MM.1S (cell line): Measurements from ENCODE around the gene FIGN.

Experiments used
- DNase-seq: peaks from one replicate; pipeline ENCODE4 v3.0.0-alpha.2; 2015
- H2AFZ ChIP-seq: fragments of 300-600 bp; sonication (generic); 2 replicates; pipeline ENCODE4 v1.6.0; 2016; ENCODE audit warnings: antibody characterized with exemption, low read length
- H3F3A ChIP-seq: fragments of 300-600 bp; sonication (generic); 2 replicates; pipeline ENCODE4 v1.6.1; 2016; ENCODE audit warnings: mild to moderate bottlenecking, antibody characterized with exemption, low read length, moderate library complexity, mixed read lengths; ENCODE audit not compliant: insufficient read depth
- H3K27ac ChIP-seq: fragments of 300-600 bp; sonication (generic); 2 replicates; pipeline ENCODE4 v1.5.1; 2016; ENCODE audit warnings: mild to moderate bottlenecking, low read length
- H3K27me3 ChIP-seq: fragments of 300-600 bp; sonication (generic); replicated peaks from 2 replicates; pipeline ENCODE4 v1.6.0; 2016; ENCODE audit warnings: low read length; ENCODE audit not compliant: insufficient read depth
- H3K36me3 ChIP-seq: fragments of 300-600 bp; sonication (generic); replicated peaks from 2 replicates; pipeline ENCODE4 v1.6.1; 2016; ENCODE audit warnings: mild to moderate bottlenecking, low read length, mixed read lengths; ENCODE audit not compliant: insufficient read depth
- H3K4me1 ChIP-seq: fragments of 300-600 bp; sonication (generic); 2 replicates; pipeline ENCODE4 v1.6.1; 2016; ENCODE audit warnings: low read length, mixed read lengths
- H3K4me2 ChIP-seq: fragments of 300-600 bp; sonication (generic); 2 replicates; pipeline ENCODE4 v1.6.0; 2016; ENCODE audit warnings: low read depth, low read length
- H3K4me3 ChIP-seq: fragments of 300-600 bp; sonication (generic); 2 replicates; pipeline ENCODE4 v1.5.1; 2016; ENCODE audit warnings: low read length, mixed read lengths
- H3K79me2 ChIP-seq: fragments of 300-600 bp; sonication (generic); 2 replicates; pipeline ENCODE4 v1.6.1; 2016; ENCODE audit warnings: mixed run types, low read length, mixed read lengths
- H3K9ac ChIP-seq: fragments of 300-600 bp; sonication (generic); 2 replicates; pipeline ENCODE4 v1.6.1; 2016; ENCODE audit warnings: low read length, mixed read lengths
- H3K9me2 ChIP-seq: fragments of 300-600 bp; sonication (generic); replicated peaks from 2 replicates; pipeline ENCODE4 v1.6.1; 2016; ENCODE audit warnings: mild to moderate bottlenecking, low read length, mixed read lengths; ENCODE audit not compliant: insufficient read depth
- H3K9me3 ChIP-seq: fragments of 300-600 bp; sonication (generic); replicated peaks from 2 replicates; pipeline ENCODE4 v1.6.1; 2016; ENCODE audit warnings: mild to moderate bottlenecking, low read length, mixed read lengths; ENCODE audit not compliant: insufficient read depth
- H4K20me1 ChIP-seq: fragments of 300-600 bp; sonication (generic); 2 replicates; pipeline ENCODE4 v1.6.1; 2016; ENCODE audit warnings: mild to moderate bottlenecking, low read length, moderate library complexity, mixed read lengths; ENCODE audit not compliant: insufficient read depth
- EZH2 ChIP-seq: fragments of 300-600 bp; sonication (generic); optimal IDR thresholded peaks from 2 replicates; pipeline ENCODE3; 2017; ENCODE audit warnings: low read depth, mild to moderate bottlenecking, antibody characterized with exemption, low read length, mixed read lengths
- EZH2phosphoT487 ChIP-seq: fragments of 300-600 bp; sonication (generic); IDR thresholded peaks from 2 replicates; pipeline ENCODE4 v1.6.1; 2018; ENCODE audit warnings: antibody characterized with exemption, low read length
- TF ChIP-seq, protein P1 (sequence below): fragments of 300-600 bp; sonication (generic); IDR thresholded peaks from 2 replicates; pipeline ENCODE4 v1.5.1; 2016; ENCODE audit warnings: antibody characterized with exemption, low read length, mixed read lengths

The FIGN gene

DNA sequence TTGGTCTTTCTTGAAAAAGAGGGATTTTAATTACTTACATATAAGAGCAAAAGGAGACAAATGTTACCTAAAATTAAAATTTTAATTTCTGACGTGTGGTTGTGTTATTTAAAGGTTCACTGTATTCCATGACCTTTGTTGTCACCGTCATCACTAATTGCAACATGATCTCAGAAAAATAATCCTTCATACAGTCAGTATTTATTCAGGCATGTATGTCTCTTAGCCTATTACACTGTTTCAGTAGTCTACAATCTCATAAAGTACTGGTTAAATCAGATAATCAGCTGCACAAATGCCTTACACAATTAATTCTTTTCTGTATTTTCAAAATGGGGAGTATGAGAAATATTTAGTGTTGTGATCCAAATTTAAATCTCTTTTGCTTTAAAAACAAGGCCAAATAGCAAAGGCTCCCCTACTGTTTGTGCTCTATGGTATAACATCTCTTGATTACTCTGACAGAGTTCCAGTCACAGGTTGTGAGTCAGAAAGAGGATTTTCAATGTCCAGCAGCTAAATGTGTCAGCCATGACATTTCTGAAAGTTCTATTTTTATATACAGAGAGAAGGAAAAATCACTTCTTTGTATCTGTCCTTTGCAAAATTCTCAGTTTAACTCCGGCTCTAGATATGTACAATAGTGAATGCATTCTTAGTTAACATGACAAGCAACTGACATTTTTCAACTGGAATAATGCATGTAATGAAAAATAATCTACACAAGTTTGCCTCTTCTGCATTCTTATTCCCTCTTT is 184.0 kb downstream of the FIGN start:
- DNase-seq, result no peak
- H4K20me1 ChIP-seq, result no peaks in the 10 kb centered on the region
- no peak overlapping the region for H3K9ac ChIP-seq

DNA sequence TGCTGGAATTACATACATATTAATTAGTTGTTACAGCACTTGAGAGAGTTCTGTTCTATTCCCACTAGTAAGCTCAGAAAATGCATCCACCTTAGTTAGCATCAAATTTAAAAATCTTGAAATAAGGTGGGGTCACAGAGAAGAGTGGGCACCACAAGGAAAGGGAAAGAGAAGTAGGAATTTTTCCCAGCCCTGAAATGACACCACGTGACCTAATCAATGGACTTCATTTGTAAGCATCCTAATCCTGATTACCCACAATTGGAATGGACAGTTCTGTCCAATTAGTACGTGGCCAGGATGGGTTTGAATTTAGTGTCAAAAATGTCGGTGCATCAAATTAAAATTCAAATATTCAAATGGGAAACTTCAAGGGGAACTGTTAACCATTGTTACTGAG is 186.8 kb downstream of the FIGN start:
- TF ChIP-seq EZH2phosphoT487 (no peak), EZH2 (no peak)
- TF ChIP-seq, protein P1, sequence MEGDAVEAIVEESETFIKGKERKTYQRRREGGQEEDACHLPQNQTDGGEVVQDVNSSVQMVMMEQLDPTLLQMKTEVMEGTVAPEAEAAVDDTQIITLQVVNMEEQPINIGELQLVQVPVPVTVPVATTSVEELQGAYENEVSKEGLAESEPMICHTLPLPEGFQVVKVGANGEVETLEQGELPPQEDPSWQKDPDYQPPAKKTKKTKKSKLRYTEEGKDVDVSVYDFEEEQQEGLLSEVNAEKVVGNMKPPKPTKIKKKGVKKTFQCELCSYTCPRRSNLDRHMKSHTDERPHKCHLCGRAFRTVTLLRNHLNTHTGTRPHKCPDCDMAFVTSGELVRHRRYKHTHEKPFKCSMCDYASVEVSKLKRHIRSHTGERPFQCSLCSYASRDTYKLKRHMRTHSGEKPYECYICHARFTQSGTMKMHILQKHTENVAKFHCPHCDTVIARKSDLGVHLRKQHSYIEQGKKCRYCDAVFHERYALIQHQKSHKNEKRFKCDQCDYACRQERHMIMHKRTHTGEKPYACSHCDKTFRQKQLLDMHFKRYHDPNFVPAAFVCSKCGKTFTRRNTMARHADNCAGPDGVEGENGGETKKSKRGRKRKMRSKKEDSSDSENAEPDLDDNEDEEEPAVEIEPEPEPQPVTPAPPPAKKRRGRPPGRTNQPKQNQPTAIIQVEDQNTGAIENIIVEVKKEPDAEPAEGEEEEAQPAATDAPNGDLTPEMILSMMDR, result no peak
- Histone ChIP-seq H3K9me2 (no peaks in the 10 kb centered on the region), H3K79me2 (no peaks in the 10 kb centered on the region), H3K27me3 (no peaks in the 10 kb centered on the region), H4K20me1 (no peaks in the 10 kb centered on the region), H3K36me3 (no peaks in the 10 kb centered on the region), H3K9me3 (no peaks in the 10 kb centered on the region), H2AFZ (no peak overlapping the region), H3F3A (no peaks in the 10 kb centered on the region), H3K4me3 (no peak overlapping the region), H3K9ac (no peak overlapping the region), H3K27ac (no peak overlapping the region), H3K4me2 (no peak overlapping the region), H3K4me1 (no peaks in the 10 kb centered on the region)
- no peak for DNase-seq

More for the DNA sequence above, 184.0 kb downstream of the FIGN start:
- Histone ChIP-seq H3K4me3 (no peak overlapping the region), H3K36me3 (no peaks in the 10 kb centered on the region), H3K9me3 (no peaks in the 10 kb centered on the region), H2AFZ (no peak overlapping the region), H3K4me2 (no peak overlapping the region), H3K4me1 (no peaks in the 10 kb centered on the region), H3K27ac (no peak overlapping the region), H3K27me3 (no peaks in the 10 kb centered on the region), H3K79me2 (no peaks in the 10 kb centered on the region), H3K9me2 (no peaks in the 10 kb centered on the region), H3F3A (no peaks in the 10 kb centered on the region)
- TF ChIP-seq EZH2phosphoT487, result no peak
- no peak for TF ChIP-seq EZH2
- TF ChIP-seq, protein P1, result no peak
